ENCODE measurements around the gene MBNL1. TPM values are rescaled to one million over a fixed set of nuclear protein-coding genes. Genes with fewer than 3 reads are reported as not detected.

Gene MBNL1
- total and polyA plus RNA-seq, 2 of the 4 experiments (the other 2 are of a cell fraction), result 127 to 664 TPM

GRCh38 chr3:152281133-152281713 lies 12.5 kb downstream of the MBNL1 start:
- ATAC-seq (ENCODE audit: low read depth) (no peak), DNase-seq (no peak)
- WGBS, 2 experiments (ENCODE audit: extremely low coverage in 2 of 2, insufficient read length in 1 of 2), result 80% methylated on average over 1 of the region's 2 CpGs; no CpG with 5 or more reads in 1 of the 2 experiments
- dilution Hi-C loops (cut with HindIII; ENCODE audit: low sequenced_read_pairs, unreplicated experiment) (no loop called here), intact Hi-C loops (cut with micrococcal nuclease) (no loop called here), in situ Hi-C loops (cut with MboI; ENCODE audit: low sequenced_read_pairs) (no loop called here)
- ChIA-PET CTCF (no interaction called here), POLR2A (ENCODE audit: unreplicated experiment) (no interaction called here)
- Histone ChIP-seq H2BK5ac (ENCODE audit: low read depth, low read length, poor library complexity, severe bottlenecking) (peak overlapping the region; percentile 37), H3K18ac (ENCODE audit: low read depth, low read length) (no peak overlapping the region), H3K4me2 (ENCODE audit: low read depth, low read length) (peak overlapping the region; percentile 22; the same call in 1 of the 2 replicates), H3K56ac (ENCODE audit: extremely low read depth, insufficient read depth, low read length) (no peak overlapping the region), H3K4me1 (ENCODE audit: control insufficient read depth, insufficient read depth, low read length) (peaks cover 17% of the 10 kb centered on the region), H2BK20ac (ENCODE audit: low read depth, low read length) (no peak overlapping the region), H3K27me3 (ENCODE audit: control insufficient read depth, insufficient read depth, low read length) (no peaks in the 10 kb centered on the region), H3K79me1 (ENCODE audit: low read depth in 1 of 2, low read length in 2 of 2) (peaks cover 0 to 39% of the 10 kb centered on the region in 2 experiments; a peak in 2 of 4 replicates), H3K9ac (ENCODE audit: low read depth, low read length) (no peak overlapping the region), H3K23ac (ENCODE audit: low read depth, low read length) (no peak overlapping the region; the same call in 1 of the 2 replicates), H2AK9ac (replicated peaks; ENCODE audit: low read depth, low read length, poor library complexity) (no peak overlapping the region), H3K27ac (ENCODE audit: insufficient read depth, low read length) (no peak overlapping the region), H4K20me1 (ENCODE audit: insufficient read depth, low read length) (peaks cover 73% of the 10 kb centered on the region), H2BK15ac (ENCODE audit: low read depth, low read length) (no peak overlapping the region), H3K9me1 (ENCODE audit: insufficient read depth, low read length) (peaks cover 14% of the 10 kb centered on the region), H4K8ac (ENCODE audit: low read depth in 2 of 2, low read length in 2 of 2) (no peak overlapping the region), H3K4me3 (ENCODE audit: insufficient read depth, low read depth, low read length) (no peak overlapping the region), H2BK120ac (ENCODE audit: low read depth, low read length) (no peak overlapping the region), H3K9me3 (ENCODE audit: control insufficient read depth, insufficient read depth, low read length) (no peaks in the 10 kb centered on the region), H4K5ac (ENCODE audit: low read depth, low read length) (peak overlapping the region; percentile 29; the same call in 1 of the 2 replicates), H3K14ac (replicated peaks; ENCODE audit: low read depth, low read length) (0 out of 2 replicates have a peak overlapping the region, but pooled peaks have one; percentile 46), H4K91ac (ENCODE audit: insufficient read depth, low read depth, low read length) (no peak overlapping the region), H2AFZ (replicated peaks; ENCODE audit: low read length, poor library complexity) (no peak overlapping the region), H3K4ac (ENCODE audit: low read depth, low read length) (no peak overlapping the region), H2AK5ac (ENCODE audit: low read depth, low read length) (no peak overlapping the region), H3K36me3 (ENCODE audit: control insufficient read depth, insufficient read depth, low read length) (no peaks in the 10 kb centered on the region; the same call in 1 of the 2 replicates)
- TF ChIP-seq USF2 (IDR thresholded peaks at IDR 0.05; ENCODE audit: low read depth, low read length) (no peak), NFE2L2 (IDR thresholded peaks at IDR 0.05; ENCODE audit: low read depth, low read length) (no peak), RAD21 (IDR thresholded peaks at IDR 0.05; ENCODE audit: low read length) (no peak), FOS (IDR thresholded peaks at IDR 0.05; ENCODE audit: low read depth, low read length) (no peak), MAFK (IDR thresholded peaks at IDR 0.05; ENCODE audit: low read depth, low read length) (no peak), CEBPB (IDR thresholded peaks at IDR 0.05; ENCODE audit: low read depth, low read length) (no peak), CHD1 (IDR thresholded peaks at IDR 0.05; ENCODE audit: low read depth, low read length) (no peak), RCOR1 (IDR thresholded peaks at IDR 0.05; ENCODE audit: insufficient replicate concordance, low read length) (no peak)
- TF ChIP-seq, protein P1, sequence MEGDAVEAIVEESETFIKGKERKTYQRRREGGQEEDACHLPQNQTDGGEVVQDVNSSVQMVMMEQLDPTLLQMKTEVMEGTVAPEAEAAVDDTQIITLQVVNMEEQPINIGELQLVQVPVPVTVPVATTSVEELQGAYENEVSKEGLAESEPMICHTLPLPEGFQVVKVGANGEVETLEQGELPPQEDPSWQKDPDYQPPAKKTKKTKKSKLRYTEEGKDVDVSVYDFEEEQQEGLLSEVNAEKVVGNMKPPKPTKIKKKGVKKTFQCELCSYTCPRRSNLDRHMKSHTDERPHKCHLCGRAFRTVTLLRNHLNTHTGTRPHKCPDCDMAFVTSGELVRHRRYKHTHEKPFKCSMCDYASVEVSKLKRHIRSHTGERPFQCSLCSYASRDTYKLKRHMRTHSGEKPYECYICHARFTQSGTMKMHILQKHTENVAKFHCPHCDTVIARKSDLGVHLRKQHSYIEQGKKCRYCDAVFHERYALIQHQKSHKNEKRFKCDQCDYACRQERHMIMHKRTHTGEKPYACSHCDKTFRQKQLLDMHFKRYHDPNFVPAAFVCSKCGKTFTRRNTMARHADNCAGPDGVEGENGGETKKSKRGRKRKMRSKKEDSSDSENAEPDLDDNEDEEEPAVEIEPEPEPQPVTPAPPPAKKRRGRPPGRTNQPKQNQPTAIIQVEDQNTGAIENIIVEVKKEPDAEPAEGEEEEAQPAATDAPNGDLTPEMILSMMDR (conservative IDR thresholded peaks at IDR 0.05; ENCODE audit: low read depth, low read length), result no peak
- no TSS peak for BruUV-seq (replicated peaks)
